ENCODE results near the gene RNASE13.
"Not testable (repeated sequence)": the region's sequence is repeated elsewhere in the genome, so short reads cannot be mapped to it uniquely, and the experiment has no call there.

RNASE13 gene

GRCh38 chr14:21022686-21023085, 11.9 kb downstream of the RNASE13 start:
- DNase-seq (ENCODE audit: low read depth), result no peak

- no peak for DNase-seq (ENCODE audit: low read depth)
These were observed 13.5 kb downstream of the RNASE13 start for GRCh38 chr14:21020977-21021545.

DNA sequence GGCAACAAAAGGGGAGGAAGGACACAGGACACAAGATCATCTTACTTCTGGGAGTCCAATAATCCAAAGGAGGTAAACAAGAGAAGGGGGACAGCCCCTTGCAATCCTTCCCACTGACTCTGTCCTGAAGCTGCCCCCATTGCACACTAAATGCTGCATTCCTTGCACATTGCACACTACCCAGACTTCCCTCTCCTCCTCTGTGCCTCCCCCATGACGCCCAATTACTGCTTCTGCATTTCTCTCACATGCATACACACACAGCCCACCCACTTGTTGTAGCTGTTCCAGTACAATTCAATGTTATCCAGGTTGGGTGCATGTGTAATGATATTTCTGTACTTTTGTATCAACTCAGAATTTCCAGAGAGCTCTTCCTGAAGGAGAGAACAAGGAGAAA, 15.2 kb downstream of the RNASE13 start:
- no peak for DNase-seq (ENCODE audit: low read depth)

- no peak for DNase-seq (ENCODE audit: low read depth)
These were observed 15.8 kb downstream of the RNASE13 start for GRCh38 chr14:21018781-21019180.

DNA sequence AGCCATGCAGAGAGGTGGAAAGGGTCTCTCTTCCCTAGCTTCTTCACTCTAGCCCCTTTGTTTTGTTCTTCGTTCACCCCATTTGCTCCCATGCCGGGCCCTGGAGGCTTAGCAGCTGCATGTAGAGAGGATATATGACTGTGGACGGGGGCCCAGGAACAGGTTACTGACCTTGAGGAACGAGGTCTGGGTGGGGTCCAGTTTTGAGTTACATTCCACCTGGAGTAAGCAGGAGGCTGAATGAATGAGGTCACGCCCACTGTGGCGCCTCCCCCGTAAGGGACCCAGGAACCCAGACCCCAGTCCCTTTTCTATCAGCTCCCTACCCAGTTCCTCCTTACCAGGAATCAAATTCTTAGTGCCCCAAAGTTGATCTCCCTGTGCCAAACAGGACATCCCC, 16.3 kb downstream of the RNASE13 start:
- DNase-seq (ENCODE audit: low read depth), result no peak

DNA sequence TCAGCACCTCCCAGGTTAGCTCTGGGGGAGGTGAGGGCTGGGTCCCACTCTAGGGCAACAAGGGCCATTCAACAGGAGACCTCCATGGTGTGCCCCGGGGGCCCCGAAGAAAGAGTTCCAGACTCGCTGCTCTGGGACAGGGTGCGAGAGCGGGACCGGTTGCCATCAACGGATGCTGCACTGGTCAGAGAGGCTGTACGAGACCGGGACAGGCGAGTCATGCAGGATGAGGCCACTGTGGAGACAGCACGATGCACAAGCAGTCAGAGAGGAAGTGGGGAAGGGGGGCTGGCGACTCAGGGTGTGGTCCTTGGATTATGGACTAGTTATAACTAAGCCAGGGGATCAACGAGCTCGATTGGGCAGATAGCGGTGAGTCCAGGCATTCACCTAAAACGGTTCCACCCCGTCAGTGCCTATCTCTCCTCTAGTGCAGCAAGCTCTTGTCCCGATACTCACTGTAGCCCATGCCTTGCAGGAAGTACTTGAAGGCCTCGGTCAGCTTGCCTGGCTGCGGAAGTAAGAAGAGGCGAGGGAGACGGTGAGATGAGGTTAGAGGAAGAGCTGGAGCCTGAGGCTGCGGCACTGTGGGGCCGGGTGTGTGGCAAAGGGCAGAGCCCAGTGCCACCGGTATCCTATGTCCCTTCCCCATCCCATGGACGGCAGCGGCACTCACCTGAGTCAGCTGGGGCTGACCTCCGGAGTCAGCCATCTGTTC, 16.9 kb downstream of the RNASE13 start:
- DNase-seq (ENCODE audit: low read depth), result no peak

- no peak for DNase-seq (ENCODE audit: low read depth)
These were observed 18.0 kb downstream of the RNASE13 start for GRCh38 chr14:21016413-21017190.

DNA sequence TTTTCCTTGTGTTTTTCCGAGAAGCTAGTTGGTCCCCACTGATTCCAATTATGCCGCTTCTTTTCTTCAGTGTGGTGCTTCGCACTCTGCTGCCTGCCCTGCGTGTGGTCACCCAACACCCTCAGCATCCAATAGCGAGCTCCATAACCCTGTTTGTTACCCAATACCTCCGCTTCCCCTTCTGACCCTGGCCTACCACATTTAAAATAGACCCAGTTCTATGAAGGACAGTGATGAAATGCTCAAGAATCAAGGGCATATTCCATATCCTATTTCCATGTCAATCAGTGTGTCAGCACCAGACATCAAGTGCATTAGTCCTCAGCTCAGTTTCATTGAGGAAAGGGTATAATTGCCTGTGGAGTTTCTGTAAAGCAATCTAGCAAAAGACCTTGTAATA, 19.3 kb downstream of the RNASE13 start:
- no peak for DNase-seq (ENCODE audit: low read depth)

DNA sequence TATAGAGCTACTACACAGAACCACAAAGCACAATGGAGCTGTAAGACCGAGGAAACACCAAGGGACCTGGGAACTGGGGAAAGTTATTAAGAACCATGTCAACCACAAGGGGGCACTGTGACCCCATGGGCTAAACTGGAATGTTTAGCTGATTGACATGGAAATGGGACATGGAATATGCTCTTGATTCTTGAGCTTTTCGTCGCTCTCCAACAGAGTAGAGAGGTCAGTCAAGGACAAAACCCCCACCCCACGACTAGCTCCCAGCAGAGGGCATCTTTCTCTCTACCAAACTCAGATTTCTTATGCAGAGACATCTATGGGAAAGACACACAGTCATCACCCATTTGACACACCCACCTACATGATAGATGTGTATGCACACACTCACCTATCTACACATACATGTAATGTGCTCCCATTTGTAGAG, 19.8 kb downstream of the RNASE13 start:
- DNase-seq (ENCODE audit: low read depth), result peak; percentile 78

GRCh38 chr14:21011136-21011535, 23.5 kb downstream of the RNASE13 start:
- no peak for DNase-seq (ENCODE audit: low read depth)

- not testable (repeated sequence) for DNase-seq (ENCODE audit: low read depth)
These were observed 24.9 kb downstream of the RNASE13 start for GRCh38 chr14:21009721-21010120.

GRCh38 chr14:21003788-21004346, 30.7 kb downstream of the RNASE13 start:
- DNase-seq (ENCODE audit: low read depth), result no peak

DNA sequence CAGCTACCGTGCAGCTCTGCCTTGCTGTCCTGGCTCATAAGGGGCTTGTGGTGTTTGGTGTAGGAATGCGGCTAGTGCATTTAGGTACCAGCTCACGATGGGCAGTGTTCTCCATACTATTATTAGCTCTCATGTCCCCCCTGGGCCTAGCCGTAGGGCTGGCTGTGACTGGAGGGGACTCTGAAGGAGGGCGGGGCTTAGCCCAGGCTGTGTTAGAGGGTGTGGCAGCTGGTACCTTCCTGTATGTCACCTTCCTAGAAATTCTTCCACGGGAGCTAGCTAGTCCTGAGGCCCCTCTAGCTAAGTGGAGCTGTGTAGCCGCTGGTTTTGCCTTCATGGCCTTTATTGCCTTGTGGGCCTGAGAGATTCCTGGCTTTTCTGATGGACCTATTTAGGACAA, 33.4 kb downstream of the RNASE13 start:
- DNase-seq (ENCODE audit: low read depth), result no peak

DNA sequence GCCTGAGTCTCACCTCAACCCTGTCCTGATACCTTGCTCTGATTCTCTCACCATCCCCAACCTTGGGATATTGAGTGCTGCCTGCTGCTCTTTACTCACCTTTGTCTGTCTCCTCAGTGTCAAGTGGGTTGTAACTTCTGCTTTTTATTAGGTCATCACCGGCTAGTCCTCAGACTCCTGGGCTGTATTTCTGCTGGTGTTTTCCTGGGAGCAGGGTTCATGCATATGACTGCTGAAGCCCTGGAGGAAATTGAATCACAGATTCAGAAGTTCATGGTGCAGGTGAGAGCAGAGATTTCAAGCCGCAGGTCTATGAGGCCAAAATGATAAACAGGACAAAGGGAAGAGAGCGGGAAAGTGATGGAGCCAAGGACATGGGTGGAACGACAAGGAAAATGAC, 35.0 kb downstream of the RNASE13 start:
- DNase-seq (ENCODE audit: low read depth), result no peak

- DNase-seq (ENCODE audit: low read depth), result no peak
These were observed 35.8 kb downstream of the RNASE13 start, which contains the start of gene SLC39A2 for GRCh38 chr14:20998674-20999366. TSS of gene SLC39A2 (plus strand) at chr14:20999293. CDS start at chr14:20999447, 154 bp downstream.

DNA sequence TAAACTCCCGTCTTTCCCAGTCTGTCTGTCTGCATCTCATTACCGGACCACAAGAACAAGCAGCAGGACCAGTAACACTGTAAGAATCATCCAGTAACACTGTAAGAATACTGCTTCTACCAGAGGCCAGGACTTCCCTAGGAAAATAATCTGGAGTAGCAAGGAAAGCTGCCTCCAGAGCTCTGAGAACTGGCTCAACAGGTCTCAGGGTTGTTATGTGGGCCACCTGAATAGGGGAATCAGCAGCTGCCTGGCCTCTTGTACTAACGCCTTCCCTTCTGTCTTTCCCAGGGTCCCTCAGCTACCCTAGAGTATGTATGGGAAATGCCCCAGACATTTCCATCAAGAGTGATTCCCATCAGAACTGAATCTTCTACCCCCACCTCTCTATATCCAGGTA, 36.5 kb downstream of the RNASE13 start:
- no peak for DNase-seq (ENCODE audit: low read depth)

- DNase-seq (ENCODE audit: low read depth), result no peak
These were observed 37.0 kb downstream of the RNASE13 start for GRCh38 chr14:20997564-20997963.

DNA sequence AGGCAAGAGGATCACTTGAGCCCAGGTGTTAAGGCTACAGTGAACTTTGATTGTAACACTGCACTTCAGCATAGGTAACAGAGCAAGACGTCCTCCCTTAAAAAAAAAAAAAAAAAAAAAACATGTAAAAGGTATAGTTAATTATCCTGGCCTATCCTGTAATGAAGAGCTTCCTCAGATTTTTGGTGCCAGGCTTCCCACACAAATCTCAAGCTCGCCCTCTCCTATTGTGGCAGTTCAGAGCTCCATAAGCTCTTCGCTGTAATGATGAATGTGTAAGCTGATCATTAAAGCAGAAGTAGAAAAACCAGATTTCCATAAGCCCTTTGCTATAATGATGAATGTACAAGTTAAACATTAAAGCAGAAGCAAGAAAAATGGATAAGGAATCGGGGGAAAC, 37.5 kb downstream of the RNASE13 start:
- DNase-seq (ENCODE audit: low read depth), result no peak

- DNase-seq (ENCODE audit: low read depth), result no peak
These were observed 38.1 kb downstream of the RNASE13 start for GRCh38 chr14:20996521-20996920.

DNA sequence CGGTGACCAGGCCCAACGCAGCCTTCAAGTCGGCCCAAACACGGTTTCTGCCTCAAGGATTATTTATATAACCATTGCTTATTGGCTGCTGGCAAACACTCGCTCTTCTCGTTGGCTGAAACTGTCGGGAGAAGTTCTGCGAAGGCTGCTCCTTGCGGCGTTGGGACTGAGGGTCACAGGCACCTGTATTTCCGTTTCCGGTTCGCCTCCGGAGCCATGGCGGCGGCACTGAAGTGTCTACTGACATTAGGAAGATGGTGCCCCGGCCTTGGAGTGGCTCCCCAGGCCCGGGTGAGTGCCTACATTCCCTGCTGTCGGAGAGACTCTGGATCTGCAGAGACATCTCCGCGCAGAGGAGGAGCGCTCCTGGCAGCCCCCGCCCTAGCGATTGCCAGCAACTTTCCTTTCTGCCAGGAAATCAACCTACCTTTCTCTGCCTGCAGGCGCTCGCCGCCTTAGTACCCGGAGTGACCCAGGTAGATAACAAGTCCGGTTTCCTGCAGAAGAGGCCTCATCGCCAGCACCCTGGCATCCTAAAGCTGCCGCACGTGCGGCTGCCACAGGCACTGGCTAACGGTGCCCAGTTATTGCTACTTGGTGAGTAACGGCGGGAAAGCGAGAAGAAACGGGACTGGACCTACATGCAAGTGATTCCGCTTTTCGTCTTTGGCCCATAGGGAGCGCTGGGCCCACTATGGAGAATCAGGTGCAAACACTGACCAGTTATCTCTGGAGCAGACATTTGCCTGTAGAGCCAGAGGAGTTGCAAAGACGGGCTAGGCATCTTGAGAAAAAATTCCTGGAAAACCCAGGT, 44.6 kb downstream of the RNASE13 start, which contains the start of gene METTL17:
Gene METTL17 (plus strand): TSS at position 194 of the 814 bp plus-strand sequence. CDS start 23 bp downstream, at position 217.
- DNase-seq (ENCODE audit: low read depth), result peak; percentile 62

DNA sequence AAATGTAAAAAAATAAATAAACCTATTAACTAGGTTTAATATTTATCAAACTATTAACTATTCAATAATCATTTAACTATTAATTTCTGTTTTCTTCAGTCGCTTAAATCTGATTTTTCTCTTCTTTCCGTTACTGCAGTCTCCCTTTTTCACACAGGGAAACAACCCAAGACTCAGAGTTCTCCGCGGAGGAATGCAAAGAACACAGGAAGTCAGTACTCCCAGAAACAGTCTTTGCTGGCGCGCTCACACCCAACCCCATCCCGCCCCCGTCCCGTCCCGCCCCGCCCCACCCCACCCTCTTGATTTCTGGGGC, 45.2 kb downstream of the RNASE13 start:
- DNase-seq (ENCODE audit: low read depth), result no peak

Measured in stimulated activated CD8-positive, alpha-beta memory T cell treated with anti-CD3 and anti-CD28 coated beads, Interleukin-15, amount 100 ng/mL, for 1 hour (primary cell).